GM04503 (cell line): ENCODE results near the gene RBM11.
"Not testable (repeated sequence)": the region's sequence is repeated elsewhere in the genome, so short reads cannot be mapped to it uniquely, and the experiment has no call there.

Experiments
- DNase-seq: peaks from one replicate; pipeline ENCODE4 v3.0.0-alpha.2; 2012; ENCODE audit warnings: low read depth

The RBM11 gene, protein sequence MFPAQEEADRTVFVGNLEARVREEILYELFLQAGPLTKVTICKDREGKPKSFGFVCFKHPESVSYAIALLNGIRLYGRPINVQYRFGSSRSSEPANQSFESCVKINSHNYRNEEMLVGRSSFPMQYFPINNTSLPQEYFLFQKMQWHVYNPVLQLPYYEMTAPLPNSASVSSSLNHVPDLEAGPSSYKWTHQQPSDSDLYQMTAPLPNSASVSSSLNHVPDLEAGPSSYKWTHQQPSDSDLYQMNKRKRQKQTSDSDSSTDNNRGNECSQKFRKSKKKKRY

DNA sequence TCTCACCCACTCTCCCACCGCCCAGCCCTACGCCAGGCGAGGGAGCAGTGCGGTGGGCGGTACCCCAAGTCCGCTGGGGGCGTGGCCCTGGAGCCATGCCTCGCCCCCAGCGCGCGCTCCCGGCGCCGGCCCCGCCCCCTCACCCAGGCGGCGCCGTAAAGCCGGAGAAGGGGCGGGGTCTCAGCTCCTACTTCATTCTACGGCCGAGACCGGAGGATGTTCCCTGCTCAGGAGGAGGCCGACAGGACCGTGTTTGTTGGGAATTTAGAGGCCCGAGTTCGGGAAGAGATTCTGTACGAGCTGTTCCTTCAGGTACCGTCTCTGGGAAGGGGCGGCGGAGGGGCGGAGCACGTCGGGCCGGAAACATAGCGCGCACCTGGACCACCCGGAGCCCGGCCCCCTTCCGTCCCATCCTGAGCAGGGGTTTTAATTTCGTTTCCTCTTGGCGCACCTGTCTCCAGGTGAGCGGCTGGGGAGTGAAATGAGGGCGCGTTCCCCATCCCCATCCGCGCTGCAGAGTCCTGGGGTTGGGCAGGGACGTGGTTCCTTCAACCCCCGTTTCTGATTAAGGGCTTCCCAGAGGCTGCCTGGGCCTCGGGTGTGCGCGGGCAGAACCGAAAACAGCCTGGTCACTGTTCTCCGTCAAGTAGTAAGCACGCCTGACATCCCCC is at the start of gene RBM11:
RBM11 (plus strand) TSS at position 187 of the 671 bp plus-strand sequence; CDS start at position 217, 30 bp downstream.
- no peak for DNase-seq

DNA sequence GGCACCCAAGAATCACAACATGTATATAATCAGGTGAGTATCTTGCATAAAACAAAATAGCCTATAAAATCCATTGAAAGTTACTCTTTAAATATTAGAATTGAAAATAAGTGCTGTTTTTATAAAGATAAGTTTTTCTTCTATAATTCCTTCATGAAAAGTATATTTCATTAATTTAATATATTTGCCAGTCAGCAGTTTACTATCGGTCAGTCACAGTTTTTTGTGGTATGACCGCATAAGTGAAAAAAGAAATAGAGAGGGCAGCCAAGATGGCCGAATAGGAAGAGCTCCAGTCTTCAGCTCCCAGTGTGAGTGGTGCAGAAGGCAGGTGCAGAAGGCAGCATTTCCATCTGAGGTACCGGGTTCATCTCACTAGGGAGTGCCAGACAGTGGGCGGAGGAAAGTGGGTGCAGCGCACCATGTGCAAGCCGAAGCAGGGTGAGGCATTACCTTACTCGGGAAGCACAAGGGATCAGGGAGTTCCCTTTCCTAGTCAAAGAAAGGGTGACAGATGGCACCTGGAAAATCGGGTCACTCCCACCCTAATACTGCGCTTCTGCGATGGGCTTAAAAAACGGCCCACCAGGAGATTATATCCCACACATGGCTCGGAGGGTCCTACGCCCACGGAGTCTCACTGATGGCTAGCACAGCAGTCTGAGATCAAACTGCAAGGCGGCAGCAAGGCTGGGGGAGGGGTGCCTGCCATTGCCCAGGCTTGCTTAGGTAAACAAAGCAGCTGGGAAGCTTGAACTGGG is 49.3 kb upstream of the RBM11 start:
- DNase-seq, result not testable (repeated sequence)

DNA sequence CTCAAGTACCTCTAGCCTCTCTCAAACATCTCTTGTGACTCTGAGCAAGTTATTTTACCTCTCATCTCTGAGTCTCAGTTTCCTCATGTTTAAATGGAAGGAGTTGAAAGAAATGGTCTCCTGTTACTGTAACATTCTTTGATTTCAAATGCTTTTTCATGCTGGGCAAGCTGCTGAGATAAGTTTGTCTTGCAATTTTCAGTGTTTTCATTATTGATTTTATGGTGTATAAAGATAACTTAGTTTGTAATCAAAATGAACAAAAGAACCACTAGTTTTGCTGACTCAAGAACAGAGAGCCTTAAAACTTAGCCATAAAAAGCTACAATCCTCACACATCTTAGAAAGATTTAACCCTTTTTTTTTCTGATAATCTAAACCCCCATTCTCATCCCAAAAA is 9.7 kb upstream of the RBM11 start:
- DNase-seq, result no peak

DNA sequence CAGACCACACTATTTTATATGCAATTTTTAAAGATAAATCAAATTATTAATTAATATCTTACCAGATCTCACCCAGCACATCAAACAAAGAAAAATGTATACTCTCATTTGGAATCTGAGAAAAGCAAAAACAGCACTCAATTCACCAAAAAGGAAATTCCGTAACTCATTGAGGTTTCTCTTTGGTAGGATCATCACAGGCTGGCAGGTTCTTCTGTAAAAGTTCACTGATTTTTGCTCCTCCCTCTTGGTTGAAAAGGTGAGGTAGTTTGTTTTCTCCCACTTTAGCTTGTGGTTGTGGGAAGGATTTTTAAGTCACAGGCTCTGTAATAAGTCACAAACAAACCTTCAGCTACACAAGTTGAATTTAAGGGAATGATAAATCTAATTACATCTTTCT is 5.2 kb upstream of the RBM11 start, which contains the start of gene LIPI:
LIPI (minus strand) TSS at position 218 of the 400 bp plus-strand sequence; CDS start at position 108, 110 bp downstream.
- no peak for DNase-seq

DNA sequence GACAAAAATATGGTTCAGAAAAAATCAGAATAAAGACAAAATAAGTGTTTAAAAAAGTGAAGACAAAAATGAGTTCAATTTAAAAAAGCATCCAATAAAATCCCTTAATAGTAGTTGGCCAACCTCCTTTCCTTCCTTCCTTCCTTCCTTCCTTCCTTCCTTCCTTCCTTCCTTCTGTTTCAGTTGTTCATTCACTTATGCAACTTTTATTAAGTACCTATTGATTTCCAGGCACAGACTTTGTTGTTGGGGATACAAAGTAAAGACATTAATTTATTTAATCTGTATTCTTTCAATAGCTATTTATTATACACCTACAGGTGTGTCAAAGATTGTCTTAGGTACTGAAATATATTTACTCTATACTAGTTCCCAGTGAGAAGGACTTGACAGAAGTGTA is 2.8 kb upstream of the RBM11 start:
- DNase-seq, result no peak

DNA sequence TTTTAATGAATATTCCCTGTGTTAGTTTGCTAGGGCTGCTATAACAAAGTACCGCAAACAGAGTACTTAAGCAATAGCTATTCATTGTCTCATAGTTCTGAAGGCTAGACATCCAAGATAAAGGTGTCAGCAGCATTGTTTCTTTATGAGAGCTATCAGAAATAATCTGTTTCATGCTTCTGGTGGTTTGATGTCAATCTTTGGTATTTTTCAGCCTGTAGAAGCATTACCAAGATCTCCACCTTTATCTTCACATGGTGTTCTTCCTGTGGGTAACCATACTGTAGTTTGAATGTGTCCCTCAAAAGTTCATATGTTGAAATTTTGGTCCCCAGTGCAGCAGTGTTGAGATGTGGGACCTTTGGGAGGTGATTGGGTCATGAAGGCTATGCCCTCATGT is 7.4 kb downstream of the RBM11 start:
- DNase-seq, result no peak

DNA sequence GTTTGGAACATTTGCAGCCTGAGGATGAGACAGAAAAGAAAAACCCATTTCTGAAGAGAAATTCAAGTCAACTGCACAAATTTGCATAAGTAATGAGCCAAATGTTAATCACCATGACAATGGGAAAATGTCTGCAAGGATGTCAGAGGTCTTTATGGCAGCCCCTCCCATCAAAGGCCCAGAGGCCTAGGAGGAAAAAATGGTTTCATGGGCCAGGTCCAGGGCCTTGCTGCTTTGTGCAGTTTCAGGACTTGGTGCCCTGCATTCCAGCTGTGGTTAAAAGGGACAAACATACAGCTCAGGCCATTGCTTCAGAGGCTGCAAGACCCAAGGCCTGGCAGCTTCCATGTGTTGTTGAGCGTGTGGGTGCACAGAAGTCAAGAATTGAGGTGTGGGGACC is 13.4 kb downstream of the RBM11 start:
- DNase-seq, result no peak

DNA sequence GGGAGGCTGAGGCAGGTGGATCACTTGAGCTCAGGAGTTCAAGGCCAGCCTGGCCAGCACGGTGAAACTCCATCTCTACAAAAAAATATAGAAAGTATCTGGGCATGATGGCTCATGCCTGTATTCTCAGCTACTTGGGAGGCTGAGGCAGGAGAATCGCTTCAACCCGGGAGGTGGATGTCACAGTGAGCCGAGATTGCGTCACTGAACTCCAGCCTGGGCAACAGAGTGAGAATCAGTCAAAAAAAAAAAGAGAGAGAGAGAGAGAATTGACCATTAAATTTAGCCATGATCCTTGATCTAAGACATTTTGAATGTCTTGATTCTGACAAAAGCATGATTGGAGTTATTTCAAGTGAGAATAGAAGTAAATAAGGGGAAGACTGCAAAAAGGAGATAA is 19.1 kb downstream of the RBM11 start:
- no peak for DNase-seq

DNA sequence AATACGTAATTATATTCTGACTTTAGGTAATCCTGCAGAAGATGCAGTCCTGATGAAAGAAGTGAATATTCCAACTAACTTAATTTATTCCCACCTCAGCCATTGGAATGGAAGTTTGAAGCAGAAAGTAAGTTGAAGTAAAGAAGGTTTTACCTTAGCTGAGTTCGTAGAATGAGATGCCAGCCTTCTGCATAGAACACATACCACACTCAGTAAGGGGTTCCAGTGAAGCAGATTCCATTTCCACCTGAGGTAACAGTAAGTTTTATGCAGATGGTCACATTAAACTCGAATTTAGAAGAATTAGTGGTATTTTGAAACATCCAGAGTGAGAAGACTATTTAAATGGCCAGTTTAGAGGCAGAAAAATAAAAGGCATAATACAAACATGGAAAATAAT is 20.2 kb downstream of the RBM11 start:
- DNase-seq, result no peak

DNA sequence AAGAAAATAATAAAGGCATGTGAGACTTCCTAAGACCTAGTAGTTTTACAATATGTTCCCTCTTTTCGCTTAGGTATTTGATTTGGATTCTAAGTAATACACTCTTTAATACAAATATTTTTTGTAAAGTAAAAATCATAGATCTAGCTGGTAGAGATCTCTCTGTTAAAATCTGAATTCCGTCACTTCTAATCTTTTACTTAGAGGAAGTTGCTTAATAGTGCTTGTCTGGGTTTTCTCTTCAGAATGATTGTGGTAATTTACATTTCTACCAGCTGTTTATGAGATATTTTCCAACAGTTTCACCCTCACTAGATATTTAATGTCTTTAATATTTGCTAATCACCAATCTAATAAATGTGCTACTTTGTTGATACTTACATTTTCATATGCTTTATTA is 23.3 kb downstream of the RBM11 start:
- no peak for DNase-seq

DNA sequence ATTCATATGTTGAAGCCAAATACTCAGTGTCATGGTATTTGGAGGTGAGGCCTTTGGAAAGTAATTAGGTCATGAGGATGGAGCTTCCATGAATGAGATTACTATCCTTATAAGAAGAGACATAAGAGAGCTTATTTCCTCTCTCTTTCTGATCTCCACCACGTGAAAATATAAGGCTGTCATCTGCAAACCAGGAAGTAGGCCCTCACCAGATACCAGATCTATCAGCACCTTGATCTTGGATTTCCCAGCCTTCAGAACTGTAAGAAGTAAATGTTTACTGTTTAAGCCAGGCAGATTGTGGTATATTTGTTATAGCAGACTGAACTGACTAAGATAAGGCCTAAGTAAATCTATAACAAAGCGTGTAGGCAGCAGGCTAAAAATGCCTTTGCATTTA is 25.3 kb downstream of the RBM11 start:
- no peak for DNase-seq

DNA sequence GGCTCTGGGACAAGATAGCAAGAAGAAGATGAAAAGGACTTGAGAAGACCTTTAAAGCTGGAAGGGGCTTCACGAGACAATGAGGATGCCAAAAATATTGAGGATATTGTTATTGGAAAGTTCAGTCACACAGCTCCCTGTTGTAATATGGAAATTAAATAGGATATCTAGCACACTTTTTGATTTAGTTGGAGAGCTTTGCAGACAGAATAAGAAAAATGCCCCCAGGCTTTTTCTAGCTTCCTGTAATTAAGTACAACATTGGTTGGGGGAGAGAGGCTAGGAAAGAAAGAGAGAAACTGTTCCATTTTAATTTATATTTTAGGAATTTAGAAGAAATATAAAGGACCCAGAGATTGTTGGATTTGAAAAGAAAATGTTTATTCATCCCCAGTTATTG is 27.5 kb downstream of the RBM11 start:
- DNase-seq, result no peak

DNA sequence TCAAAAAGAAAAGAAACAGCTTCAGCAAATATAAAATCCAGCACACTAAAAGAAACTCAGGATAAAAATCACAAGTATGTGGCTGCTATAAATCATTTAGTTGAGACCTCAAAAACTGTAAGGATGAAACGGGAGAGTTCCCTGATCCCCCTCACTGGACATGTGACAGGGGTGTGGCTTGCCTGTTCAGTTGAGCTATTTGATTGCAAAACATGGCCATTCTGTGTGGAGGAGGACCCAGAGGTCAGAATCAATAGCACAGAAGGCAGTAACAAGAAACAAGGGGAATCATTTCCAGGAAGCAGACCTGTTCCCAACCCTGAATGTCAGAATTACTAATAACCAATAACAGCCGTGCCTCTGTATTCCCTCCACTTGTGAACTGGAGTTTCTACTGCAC is 27.9 kb downstream of the RBM11 start:
- DNase-seq, result no peak

DNA sequence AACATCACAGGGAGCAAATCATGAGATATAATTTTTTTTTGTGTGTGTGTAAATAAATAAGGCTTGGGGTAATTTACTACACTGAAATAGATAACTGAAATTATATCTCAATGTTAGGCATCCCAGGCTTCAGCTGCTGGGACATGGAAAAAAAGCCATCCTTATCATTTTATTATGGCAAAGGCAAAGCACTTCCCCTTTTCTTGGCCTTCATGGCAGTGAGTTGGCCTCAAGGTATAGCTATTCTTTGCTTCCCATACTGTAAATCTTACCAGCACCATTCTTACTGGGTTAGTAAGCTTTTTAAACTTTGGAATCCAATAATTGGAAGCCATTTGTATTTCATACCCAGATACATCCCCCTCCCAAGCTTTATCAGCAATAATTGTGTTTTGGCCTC is 29.0 kb downstream of the RBM11 start:
- no peak for DNase-seq

DNA sequence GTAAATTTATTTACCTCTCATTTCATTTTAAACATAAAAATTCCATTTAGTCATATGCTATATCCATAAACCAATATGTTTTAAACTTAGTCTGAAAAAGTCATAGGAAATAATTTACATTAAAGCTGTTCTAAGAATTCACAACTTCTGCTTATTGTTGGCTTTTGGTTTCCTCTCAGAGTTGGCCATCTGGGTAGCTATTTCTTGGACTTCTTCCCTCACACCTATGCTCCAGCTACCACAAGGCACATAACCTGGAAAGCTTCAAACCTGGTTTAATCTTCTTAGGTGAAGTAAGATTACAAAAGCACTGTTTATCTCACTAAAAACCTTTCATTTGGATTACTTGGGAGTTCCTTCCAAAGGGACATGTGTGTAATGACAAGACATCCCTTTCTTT is 29.8 kb downstream of the RBM11 start:
- no peak for DNase-seq

DNA sequence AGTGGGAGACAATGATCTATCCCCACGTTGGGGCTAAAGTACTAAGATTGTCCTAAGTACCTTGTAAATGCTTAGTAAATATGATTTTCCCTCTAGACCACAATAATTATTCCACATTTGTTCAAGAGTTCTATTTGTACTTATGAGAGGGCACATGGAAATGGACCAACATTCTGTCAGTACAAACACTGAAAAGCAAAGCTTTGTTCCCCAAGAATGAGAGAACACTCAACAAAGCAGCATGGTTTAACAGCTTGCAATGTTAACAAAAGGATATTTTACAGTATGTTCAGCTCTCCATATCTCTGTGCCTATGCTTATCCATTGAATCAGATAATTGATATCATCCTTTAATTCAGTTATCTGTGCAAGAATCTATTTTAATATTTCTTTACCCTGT is 35.4 kb downstream of the RBM11 start:
- no peak for DNase-seq

DNA sequence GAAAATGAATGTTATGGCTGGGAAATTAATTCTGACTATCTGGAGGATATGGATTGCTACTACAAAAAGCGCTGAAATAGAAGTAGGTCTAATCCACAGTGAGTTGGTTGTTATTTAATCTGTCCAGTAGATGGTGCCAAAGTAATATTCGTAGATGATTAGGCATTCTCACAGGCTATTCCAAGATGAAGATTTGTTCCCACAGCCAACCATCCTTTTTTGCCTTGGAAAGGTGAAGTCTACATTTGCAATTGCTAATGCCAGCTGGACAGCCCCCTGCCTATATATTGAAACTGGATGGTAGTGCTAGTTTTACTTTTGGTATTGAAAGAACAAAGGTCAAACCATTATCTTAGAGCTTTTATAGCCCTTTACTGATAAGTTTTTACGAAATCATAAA is 43.8 kb downstream of the RBM11 start:
- peak; percentile 7 for DNase-seq

DNA sequence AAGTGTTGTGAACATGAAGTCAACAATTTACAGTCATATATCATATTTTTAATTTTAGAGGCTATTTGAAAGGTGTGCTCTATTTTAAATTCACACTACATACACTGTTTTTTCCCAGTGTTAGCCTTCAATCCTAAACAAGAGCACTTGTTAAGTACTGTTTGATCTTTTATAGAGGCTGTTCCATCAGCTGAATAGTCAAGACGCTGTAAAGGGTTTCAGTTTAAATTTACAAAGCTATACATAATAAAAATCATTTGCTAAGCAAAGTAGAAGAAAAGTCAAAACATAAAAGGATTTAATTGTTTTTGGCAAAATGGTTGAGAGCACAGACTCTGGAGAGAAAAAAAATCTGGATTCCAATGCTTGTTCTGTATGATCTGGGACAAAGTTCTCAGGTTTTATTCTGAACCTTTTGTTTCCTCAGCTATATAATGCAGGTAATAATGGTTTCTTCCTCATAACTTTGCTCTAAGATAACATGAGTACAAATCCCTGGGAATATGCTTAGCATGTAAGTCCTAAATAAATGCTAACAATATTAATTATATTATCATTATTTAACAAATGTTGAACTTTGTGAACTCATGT is 44.3 kb downstream of the RBM11 start:
- no peak for DNase-seq

DNA sequence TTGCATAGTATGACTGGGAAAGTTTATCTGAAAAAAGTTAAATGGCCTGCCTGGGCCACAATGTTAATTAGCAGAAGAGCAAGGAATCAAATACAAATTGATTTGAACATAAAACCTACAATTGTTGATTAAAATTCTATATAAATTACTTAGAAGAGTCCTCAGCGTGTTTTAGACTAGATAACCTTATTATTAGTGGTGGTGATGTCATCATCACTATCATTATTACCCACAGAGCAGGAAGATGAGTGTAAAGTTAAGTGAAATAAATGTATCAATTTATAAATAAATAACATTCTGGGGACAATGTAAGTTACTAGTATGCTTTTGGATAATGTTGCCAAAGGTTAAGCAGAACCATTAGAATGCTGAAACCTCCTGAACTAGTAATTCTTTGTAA is 46.1 kb downstream of the RBM11 start:
- DNase-seq, result no peak

DNA sequence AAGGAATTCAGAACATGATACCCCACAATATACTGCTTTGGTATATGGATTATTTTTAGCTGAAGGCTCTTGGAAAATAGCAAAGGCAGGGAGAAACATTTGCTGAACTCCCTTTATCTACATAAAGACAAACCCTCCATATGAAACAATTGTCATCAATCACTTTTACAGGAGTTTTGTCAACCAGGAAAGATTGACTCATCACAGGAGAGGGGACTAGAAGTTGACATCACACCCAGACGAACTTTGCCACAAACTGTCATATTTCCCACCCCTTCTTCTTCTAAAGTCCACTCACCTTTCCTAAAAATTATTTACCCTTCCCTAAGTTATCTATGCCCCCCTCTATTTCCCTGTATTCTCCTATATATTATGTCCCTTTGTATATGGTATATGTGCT is 47.9 kb downstream of the RBM11 start:
- no peak for DNase-seq

DNA sequence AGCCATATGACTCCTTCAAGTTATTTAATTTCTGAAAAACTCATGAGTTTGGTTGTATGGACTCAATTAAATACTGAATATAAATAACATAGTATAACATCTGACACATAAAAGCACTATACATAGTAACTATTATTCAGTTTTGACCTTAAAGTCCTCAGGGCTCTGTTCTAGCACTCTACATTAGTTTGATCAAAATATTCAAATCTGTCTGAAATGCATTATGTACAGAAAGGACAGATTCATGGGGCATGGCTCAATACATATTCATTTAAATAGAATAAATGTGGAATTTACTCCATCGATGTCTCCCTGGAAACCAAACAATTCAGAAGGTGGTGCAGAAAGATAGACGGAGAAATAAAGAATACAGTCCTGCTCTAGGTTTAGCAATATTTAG is 49.1 kb downstream of the RBM11 start:
- no peak for DNase-seq

DNA sequence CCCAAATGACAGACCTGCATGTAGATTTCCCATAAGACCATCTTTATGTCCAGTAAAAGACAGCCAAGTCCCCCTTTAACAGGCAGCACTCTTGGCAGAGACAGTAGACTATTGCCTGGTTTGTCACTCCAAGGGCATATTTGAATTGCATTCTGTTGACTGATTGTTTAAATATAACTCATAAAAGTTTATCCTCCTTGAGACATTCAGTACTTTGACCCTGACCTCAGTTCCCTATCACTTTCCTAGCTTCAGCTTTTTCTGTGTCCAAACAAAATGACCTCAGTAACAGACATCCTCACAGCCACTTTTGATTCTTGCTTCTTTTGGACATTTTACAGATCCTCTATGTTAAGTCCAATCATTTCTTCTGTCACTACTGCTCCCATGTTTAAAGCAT is 51.1 kb downstream of the RBM11 start:
- no peak for DNase-seq

DNA sequence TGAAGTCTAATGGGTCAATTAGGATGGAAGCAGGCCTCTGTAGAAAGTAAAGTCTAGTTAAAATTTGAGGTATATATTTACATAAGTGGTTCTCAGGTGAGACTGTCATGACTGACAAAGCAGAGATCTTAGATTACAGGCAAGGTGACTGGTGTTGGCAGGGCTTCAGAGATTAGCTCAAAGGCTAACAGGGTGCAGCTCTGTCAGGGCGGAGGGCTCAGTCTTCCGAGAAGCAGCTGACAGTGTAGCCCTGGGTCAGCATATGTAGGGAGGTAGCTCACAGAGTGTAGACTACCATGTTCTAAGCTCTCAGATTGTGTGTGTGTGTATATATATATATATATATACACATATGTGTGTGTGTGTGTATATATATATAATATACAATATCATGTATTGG is 54.7 kb downstream of the RBM11 start:
- DNase-seq, result no peak
